K562 (cell line): ENCODE measurements around the gene KATNAL2. TPM values are rescaled to one million over a fixed set of nuclear protein-coding genes. Genes with fewer than 3 reads are reported as not detected.

Experiments
- ETV5 ChIP-seq: sonication (generic); formaldehyde crosslinking; IDR thresholded peaks from 2 replicates; pipeline ENCODE4 v1.4.0; 2020; ENCODE audit warnings: low read depth, mild to moderate bottlenecking, missing genetic modification reagents
- GABPB2 ChIP-seq: fragments of 250-450 bp; sonication (Bioruptor Pico); conservative IDR thresholded peaks from 2 replicates; pipeline ENCODE4 v1.5.1; 2021; ENCODE audit warnings: mild to moderate bottlenecking
- GTF2A2 ChIP-seq: IDR thresholded peaks from 2 replicates; pipeline ENCODE4 v1.6.1; 2016; ENCODE audit warnings: mild to moderate bottlenecking, missing genetic modification characterization, missing compliant biosample characterization
- HMG20B ChIP-seq: fragments of 250-450 bp; sonication (Bioruptor Pico); IDR thresholded peaks from 2 replicates; pipeline ENCODE4 v1.5.0; 2021; ENCODE audit warnings: mild to moderate bottlenecking
- KLF16 ChIP-seq: IDR thresholded peaks from 2 replicates; pipeline ENCODE4 v1.6.1; 2016; ENCODE audit warnings: antibody characterized with exemption
- ZNF133 ChIP-seq: fragments of 250-450 bp; sonication (Bioruptor Pico); IDR thresholded peaks from 2 replicates; pipeline ENCODE4 v1.4.0; 2020; ENCODE audit warnings: mild to moderate bottlenecking
- ZNF318 ChIP-seq, 2 experiments: fragments of 450-650 bp; IDR thresholded peaks; 2 replicates each; pipeline ENCODE4 v1.6.1; 2016; ENCODE audit warnings: mild to moderate bottlenecking in 2 of 2, borderline replicate concordance in 1 of 2, low read depth in 1 of 2, moderate library complexity in 1 of 2
- ZNF655 ChIP-seq: fragments of 250-450 bp; sonication (Bioruptor Pico); IDR thresholded peaks from 2 replicates; pipeline ENCODE4 v1.5.0; 2021
- polyA plus RNA-seq, 8 experiments: library from polyadenylated mRNA; depleted of rRNA in 4 of 8; stranded (reverse) in 5 of 8; unstranded in 3 of 8; fragments of >200 nt; fragmentation: Nextera tagmentation in 2 of 8; fragmentation: Illumina TruSeq in 1 of 8; extraction: Ambion mirVana in 2 of 8; extraction: Trizol in 1 of 8; gene quantifications; 2 replicates each; pipeline versions ENCODE4 v1.2.1 to v1.2.3, GENCODE V29; 2011 to 2014; ENCODE audit warnings: inconsistent platforms in 1 of 8, missing spikeins in 1 of 8
- total RNA-seq, 7 experiments: library from RNA; depleted of rRNA in 6 of 7; stranded (reverse); fragments of >200 nt in 6 of 7; fragmentation: Illumina TruSeq in 2 of 7; extraction: Trizol in 2 of 7; gene quantifications; 2 replicates each; pipeline versions ENCODE4 v1.2.1 to v1.2.3, GENCODE V29; 2011 to 2021; ENCODE audit warnings: low replicate concordance in 1 of 7
- TF ChIP-seq, protein P1 (sequence below): sonication (generic); formaldehyde crosslinking; IDR thresholded peaks from 2 replicates; pipeline ENCODE4 v1.8.0; 2022; ENCODE audit warnings: mild to moderate bottlenecking, missing genetic modification reagents
- TF ChIP-seq, protein P2 (sequence below): fragments of 150-350 bp; conservative IDR thresholded peaks from 2 replicates; pipeline ENCODE4 v1.6.1; 2014; ENCODE audit warnings: low read length

The KATNAL2 gene
- total and polyA plus RNA-seq, 9 of the 15 experiments (the other 6 are each of a cell fraction or from before 2014, with no cell fraction given), result 0.08 to 1.2 (median 0.48) TPM

- TF ChIP-seq HMG20B (no peak), ETV5 (CRISPR knock-in tag) (no peak), ZNF318 (IDR thresholded peaks at IDR 0.05; ENCODE audit: borderline replicate concordance in 1 of 2, low read depth in 1 of 2) (no peak), KLF16 (no peak), GABPB2 (CRISPR knock-in tag) (no peak), ZNF655 (CRISPR knock-in tag) (no peak), ZNF133 (CRISPR knock-in tag) (no peak), GTF2A2 (no peak)
- TF ChIP-seq, protein P1, sequence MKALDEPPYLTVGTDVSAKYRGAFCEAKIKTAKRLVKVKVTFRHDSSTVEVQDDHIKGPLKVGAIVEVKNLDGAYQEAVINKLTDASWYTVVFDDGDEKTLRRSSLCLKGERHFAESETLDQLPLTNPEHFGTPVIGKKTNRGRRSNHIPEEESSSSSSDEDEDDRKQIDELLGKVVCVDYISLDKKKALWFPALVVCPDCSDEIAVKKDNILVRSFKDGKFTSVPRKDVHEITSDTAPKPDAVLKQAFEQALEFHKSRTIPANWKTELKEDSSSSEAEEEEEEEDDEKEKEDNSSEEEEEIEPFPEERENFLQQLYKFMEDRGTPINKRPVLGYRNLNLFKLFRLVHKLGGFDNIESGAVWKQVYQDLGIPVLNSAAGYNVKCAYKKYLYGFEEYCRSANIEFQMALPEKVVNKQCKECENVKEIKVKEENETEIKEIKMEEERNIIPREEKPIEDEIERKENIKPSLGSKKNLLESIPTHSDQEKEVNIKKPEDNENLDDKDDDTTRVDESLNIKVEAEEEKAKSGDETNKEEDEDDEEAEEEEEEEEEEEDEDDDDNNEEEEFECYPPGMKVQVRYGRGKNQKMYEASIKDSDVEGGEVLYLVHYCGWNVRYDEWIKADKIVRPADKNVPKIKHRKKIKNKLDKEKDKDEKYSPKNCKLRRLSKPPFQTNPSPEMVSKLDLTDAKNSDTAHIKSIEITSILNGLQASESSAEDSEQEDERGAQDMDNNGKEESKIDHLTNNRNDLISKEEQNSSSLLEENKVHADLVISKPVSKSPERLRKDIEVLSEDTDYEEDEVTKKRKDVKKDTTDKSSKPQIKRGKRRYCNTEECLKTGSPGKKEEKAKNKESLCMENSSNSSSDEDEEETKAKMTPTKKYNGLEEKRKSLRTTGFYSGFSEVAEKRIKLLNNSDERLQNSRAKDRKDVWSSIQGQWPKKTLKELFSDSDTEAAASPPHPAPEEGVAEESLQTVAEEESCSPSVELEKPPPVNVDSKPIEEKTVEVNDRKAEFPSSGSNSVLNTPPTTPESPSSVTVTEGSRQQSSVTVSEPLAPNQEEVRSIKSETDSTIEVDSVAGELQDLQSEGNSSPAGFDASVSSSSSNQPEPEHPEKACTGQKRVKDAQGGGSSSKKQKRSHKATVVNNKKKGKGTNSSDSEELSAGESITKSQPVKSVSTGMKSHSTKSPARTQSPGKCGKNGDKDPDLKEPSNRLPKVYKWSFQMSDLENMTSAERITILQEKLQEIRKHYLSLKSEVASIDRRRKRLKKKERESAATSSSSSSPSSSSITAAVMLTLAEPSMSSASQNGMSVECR (CRISPR knock-in tag), result no peak
- TF ChIP-seq, protein P2, sequence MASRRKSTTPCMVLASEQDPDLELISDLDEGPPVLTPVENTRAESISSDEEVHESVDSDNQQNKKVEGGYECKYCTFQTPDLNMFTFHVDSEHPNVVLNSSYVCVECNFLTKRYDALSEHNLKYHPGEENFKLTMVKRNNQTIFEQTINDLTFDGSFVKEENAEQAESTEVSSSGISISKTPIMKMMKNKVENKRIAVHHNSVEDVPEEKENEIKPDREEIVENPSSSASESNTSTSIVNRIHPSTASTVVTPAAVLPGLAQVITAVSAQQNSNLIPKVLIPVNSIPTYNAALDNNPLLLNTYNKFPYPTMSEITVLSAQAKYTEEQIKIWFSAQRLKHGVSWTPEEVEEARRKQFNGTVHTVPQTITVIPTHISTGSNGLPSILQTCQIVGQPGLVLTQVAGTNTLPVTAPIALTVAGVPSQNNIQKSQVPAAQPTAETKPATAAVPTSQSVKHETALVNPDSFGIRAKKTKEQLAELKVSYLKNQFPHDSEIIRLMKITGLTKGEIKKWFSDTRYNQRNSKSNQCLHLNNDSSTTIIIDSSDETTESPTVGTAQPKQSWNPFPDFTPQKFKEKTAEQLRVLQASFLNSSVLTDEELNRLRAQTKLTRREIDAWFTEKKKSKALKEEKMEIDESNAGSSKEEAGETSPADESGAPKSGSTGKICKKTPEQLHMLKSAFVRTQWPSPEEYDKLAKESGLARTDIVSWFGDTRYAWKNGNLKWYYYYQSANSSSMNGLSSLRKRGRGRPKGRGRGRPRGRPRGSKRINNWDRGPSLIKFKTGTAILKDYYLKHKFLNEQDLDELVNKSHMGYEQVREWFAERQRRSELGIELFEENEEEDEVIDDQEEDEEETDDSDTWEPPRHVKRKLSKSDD, result no peak
Measured at GRCh38 chr18:46917108-46917802, at the start of gene KATNAL2, which contains the start of gene PIAS2 (continued).
